Mesenchymal stem cell (in vitro differentiated cells and primary cell): ENCODE measurements around the gene CTAGE6.
A peak's percentile ranks its signal among the peaks of the same experiment; 100 is the strongest.
"Not testable (repeated sequence)": the region's sequence is repeated elsewhere in the genome, so short reads cannot be mapped to it uniquely, and the experiment has no call there.

Source experiments
- DNase-seq: peaks from one replicate; pipeline ENCODE4 v3.0.0-alpha.2; 2013
- H2AFZ ChIP-seq: one replicate; pipeline ENCODE4 v1.6.1; 2013; ENCODE audit warnings: low read depth, mild to moderate bottlenecking, control low read depth, inconsistent platforms, low read length, moderate library complexity
- H2AK5ac ChIP-seq: 2 replicates; pipeline ENCODE4 v1.6.1; 2013; ENCODE audit warnings: low read length, moderate library complexity, mild to moderate bottlenecking, inconsistent platforms; ENCODE audit not compliant: severe bottlenecking
- H2BK120ac ChIP-seq: one replicate; pipeline ENCODE4 v1.6.1; 2013; ENCODE audit warnings: low read depth, mild to moderate bottlenecking, inconsistent platforms, low read length, moderate library complexity
- H2BK12ac ChIP-seq, 2 experiments: one replicate each; pipeline ENCODE4 v1.6.1; 2013; ENCODE audit warnings: inconsistent platforms in 2 of 2, low read length in 2 of 2, mild to moderate bottlenecking in 2 of 2, moderate library complexity in 2 of 2, control low read depth in 1 of 2
- H2BK15ac ChIP-seq: one replicate; pipeline ENCODE4 v1.6.1; 2013; ENCODE audit warnings: mild to moderate bottlenecking, low read depth, inconsistent platforms; ENCODE audit not compliant: poor library complexity, severe bottlenecking
- H2BK5ac ChIP-seq: 2 replicates; pipeline ENCODE4 v1.6.1; 2013; ENCODE audit warnings: low read depth, mild to moderate bottlenecking, low read length, control low read depth, inconsistent platforms; ENCODE audit not compliant: poor library complexity, severe bottlenecking
- H3K14ac ChIP-seq, 2 experiments: one replicate each; pipeline ENCODE4 v1.6.1; 2013; ENCODE audit warnings: inconsistent platforms in 2 of 2, low read length in 2 of 2, control low read depth in 1 of 2, mild to moderate bottlenecking in 1 of 2, moderate library complexity in 1 of 2
- H3K18ac ChIP-seq, 2 experiments: one replicate each; pipeline ENCODE4 v1.6.1; 2013; ENCODE audit warnings: inconsistent platforms in 2 of 2, low read length in 2 of 2, control low read depth in 1 of 2, low read depth in 1 of 2, mild to moderate bottlenecking in 1 of 2
- H3K23ac ChIP-seq, 2 experiments: one replicate each; pipeline ENCODE4 v1.6.1; 2013; ENCODE audit warnings: inconsistent platforms in 2 of 2, low read length in 2 of 2, mild to moderate bottlenecking in 2 of 2, moderate library complexity in 2 of 2, control low read depth in 1 of 2
- H3K27ac ChIP-seq: 2 replicates; pipeline ENCODE4 v1.5.1; 2013; ENCODE audit warnings: mild to moderate bottlenecking, moderate library complexity, low read length, control low read depth, inconsistent platforms; ENCODE audit not compliant: poor library complexity, severe bottlenecking
- H3K27me3 ChIP-seq, 2 experiments: 2 replicates each; pipeline versions ENCODE4 v1.6.1 to v1.7.0; 2013; ENCODE audit warnings: low read length in 2 of 2, mild to moderate bottlenecking in 2 of 2, moderate library complexity in 2 of 2, control low read depth in 1 of 2, inconsistent platforms in 1 of 2; ENCODE audit not compliant: control insufficient read depth in 1 of 2, insufficient read depth in 1 of 2
- H3K36me3 ChIP-seq, 2 experiments: 2 replicates each; pipeline versions ENCODE4 v1.6.1 to v1.7.0; 2013; ENCODE audit warnings: low read length in 2 of 2, control low read depth in 1 of 2, inconsistent platforms in 1 of 2, low read depth in 1 of 2, mild to moderate bottlenecking in 1 of 2; ENCODE audit not compliant: insufficient read depth in 2 of 2, control insufficient read depth in 1 of 2
- H3K4ac ChIP-seq, 2 experiments: one replicate each; pipeline ENCODE4 v1.6.1; 2013; ENCODE audit warnings: inconsistent platforms in 2 of 2, low read length in 2 of 2, mild to moderate bottlenecking in 2 of 2, moderate library complexity in 2 of 2, control low read depth in 1 of 2, low read depth in 1 of 2
- H3K4me1 ChIP-seq: 2 replicates; pipeline ENCODE4 v1.6.1; 2013; ENCODE audit warnings: low read depth, low read length, control low read depth; ENCODE audit not compliant: control insufficient read depth, insufficient read depth
- H3K4me2 ChIP-seq: 2 replicates; pipeline ENCODE4 v1.6.1; 2013; ENCODE audit warnings: low read length, mild to moderate bottlenecking, inconsistent platforms; ENCODE audit not compliant: poor library complexity, severe bottlenecking
- H3K4me3 ChIP-seq, 2 experiments: 2 replicates each; pipeline versions ENCODE4 v1.5.1 to v1.7.0; 2013; ENCODE audit warnings: low read length in 2 of 2, mild to moderate bottlenecking in 2 of 2, control low read depth in 1 of 2, low read depth in 1 of 2; ENCODE audit not compliant: insufficient read depth in 1 of 2
- H3K79me1 ChIP-seq: replicated peaks from 2 replicates; pipeline ENCODE4 v1.6.1; 2013; ENCODE audit warnings: mild to moderate bottlenecking, control low read depth, low read length, inconsistent platforms; ENCODE audit not compliant: poor library complexity, severe bottlenecking
- H3K9ac ChIP-seq: 2 replicates; pipeline ENCODE4 v1.7.0; 2013; ENCODE audit warnings: mild to moderate bottlenecking, low read length, moderate library complexity
- H3K9me3 ChIP-seq: 2 replicates; pipeline ENCODE4 v1.7.0; 2013; ENCODE audit warnings: mild to moderate bottlenecking, low read length; ENCODE audit not compliant: control insufficient read depth
- H4K8ac ChIP-seq: one replicate; pipeline ENCODE4 v1.6.1; 2013; ENCODE audit warnings: inconsistent platforms, mild to moderate bottlenecking, low read length, moderate library complexity
- H4K91ac ChIP-seq: one replicate; pipeline ENCODE4 v1.6.1; 2013; ENCODE audit warnings: mild to moderate bottlenecking, low read length, inconsistent platforms
- WGBS: methylation state at CpG from one replicate; pipeline ENCODE4 v1.1.7; 2013; ENCODE audit warnings: mixed read lengths; 5-methylcytosine and 5-hydroxymethylcytosine counted together

Gene CTAGE6

DNA sequence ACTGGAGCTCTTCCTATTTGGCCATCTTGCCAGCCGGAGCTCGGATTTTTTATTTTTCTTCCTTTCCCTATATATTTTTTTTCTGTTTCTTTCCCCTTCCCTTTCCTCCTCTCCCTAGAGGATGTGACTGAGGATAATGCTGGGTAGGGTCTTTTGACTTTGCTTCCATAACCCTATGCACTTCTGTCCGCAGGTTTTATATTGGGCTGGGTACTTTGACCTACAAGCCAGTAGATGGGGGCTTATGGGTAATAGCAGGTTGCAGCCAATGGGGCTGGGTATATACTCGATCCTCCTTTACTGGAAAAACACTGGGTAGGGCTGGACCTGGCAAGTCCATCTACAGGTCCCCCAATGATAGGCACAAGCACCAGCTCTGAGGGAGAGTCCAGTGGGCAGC, 12.2 kb downstream of the CTAGE6 start:
- H3K9ac ChIP-seq, H2AK5ac ChIP-seq, H3K18ac ChIP-seq, H2AFZ ChIP-seq, H2BK12ac ChIP-seq, H2BK120ac ChIP-seq, H3K79me1 ChIP-seq, H3K27ac ChIP-seq, H3K9me3 ChIP-seq, H3K36me3 ChIP-seq, H2BK15ac ChIP-seq, DNase-seq, H3K4ac ChIP-seq, H4K91ac ChIP-seq, H4K8ac ChIP-seq, H2BK5ac ChIP-seq, H3K4me3 ChIP-seq, H3K4me2 ChIP-seq, H3K27me3 ChIP-seq, H3K4me1 ChIP-seq, H3K23ac ChIP-seq, H3K14ac ChIP-seq: not testable (repeated sequence)
- WGBS: no CpG with 5 or more reads among the region's 4 CpGs

DNA sequence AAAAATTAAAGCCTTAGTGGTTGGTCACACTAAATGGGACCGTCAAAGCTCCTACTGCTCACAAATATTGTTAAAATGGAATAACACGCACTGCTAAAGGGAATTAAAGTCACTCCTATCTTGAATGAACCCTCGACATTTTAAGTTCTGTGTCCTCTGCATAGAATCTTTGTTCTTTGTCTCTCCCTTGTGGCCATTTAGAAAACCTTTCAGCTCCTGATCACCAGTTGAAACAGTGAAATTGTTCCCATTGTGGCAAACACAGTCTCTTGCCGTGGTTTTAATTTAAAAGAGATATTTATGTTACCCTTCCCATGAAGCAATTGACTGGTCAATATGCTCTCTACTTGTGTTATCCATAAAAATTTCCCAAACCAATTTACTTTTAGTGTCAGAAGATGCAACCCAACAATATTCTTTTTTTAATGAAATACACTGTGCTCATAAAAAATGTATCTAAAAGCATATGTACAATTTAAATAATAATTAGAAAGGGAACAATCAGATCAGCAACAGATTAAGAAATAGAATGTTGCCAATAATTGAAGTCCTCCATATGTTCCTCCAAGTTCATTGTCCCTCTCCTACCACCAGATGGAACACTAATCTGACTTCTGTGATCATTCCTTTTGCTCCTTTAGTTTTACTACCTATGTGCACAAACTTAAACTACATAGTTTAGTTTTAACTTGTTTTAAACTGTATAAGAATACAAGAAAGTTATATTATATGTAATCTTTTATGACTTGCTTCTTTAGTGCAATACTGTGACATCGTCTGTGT, 20.3 kb downstream of the CTAGE6 start:
- not testable (repeated sequence) for H3K4ac ChIP-seq, H3K9me3 ChIP-seq, H3K27ac ChIP-seq, H3K23ac ChIP-seq, H3K4me1 ChIP-seq, H4K91ac ChIP-seq, H3K27me3 ChIP-seq, H2BK12ac ChIP-seq, H3K14ac ChIP-seq, H2AFZ ChIP-seq, H3K4me3 ChIP-seq, H3K36me3 ChIP-seq, H2BK15ac ChIP-seq, H4K8ac ChIP-seq, H3K4me2 ChIP-seq, H2AK5ac ChIP-seq, H3K79me1 ChIP-seq, H3K18ac ChIP-seq, H2BK5ac ChIP-seq, H2BK120ac ChIP-seq
- 2% methylated on average over 3 of the region's 5 CpGs for WGBS
- DNase-seq: peak; percentile 65
- H3K9ac ChIP-seq: peak overlapping the region; percentile 11

DNA sequence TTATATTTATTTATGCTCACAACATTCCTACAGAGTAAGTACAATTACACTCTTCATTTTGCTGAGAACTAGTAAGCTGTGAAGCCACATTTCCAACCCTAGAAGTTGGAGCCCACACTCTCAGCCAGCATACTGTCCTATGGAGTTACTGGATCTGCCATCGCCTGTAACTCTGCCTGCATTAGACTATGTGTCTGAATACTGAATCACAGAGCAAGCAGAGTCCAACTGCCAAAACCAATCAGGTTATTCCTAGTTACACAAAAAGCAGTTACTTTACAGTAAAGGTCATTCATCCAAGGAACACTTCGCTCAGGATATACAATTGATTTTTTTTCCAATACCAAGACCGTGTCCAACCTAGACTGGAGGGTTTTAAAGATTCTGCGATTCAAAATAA, 21.5 kb downstream of the CTAGE6 start:
- H2BK120ac ChIP-seq: no peak overlapping the region
- no peak overlapping the region for H3K4ac ChIP-seq
- no peak overlapping the region for H3K4me2 ChIP-seq
- no peaks in the 10 kb centered on the region for H3K9me3 ChIP-seq
- H3K23ac ChIP-seq: no peak overlapping the region
- no peak overlapping the region for H3K9ac ChIP-seq
- no peak overlapping the region for H2BK15ac ChIP-seq
- H3K27ac ChIP-seq: no peak overlapping the region
- H2BK5ac ChIP-seq: no peak overlapping the region
- H3K18ac ChIP-seq: no peak overlapping the region
- H3K79me1 ChIP-seq: no peaks in the 10 kb centered on the region
- 96% methylated on average over 3 of the region's 4 CpGs for whole genome bisulfite sequencing
- H3K14ac ChIP-seq: no peak overlapping the region
- H2AFZ ChIP-seq: no peak overlapping the region
- no peak for DNase-seq
- no peaks in the 10 kb centered on the region for H3K36me3 ChIP-seq
- no peak overlapping the region for H2AK5ac ChIP-seq
- no peak overlapping the region for H2BK12ac ChIP-seq
- H4K8ac ChIP-seq: no peak overlapping the region
- no peaks in the 10 kb centered on the region for H3K4me1 ChIP-seq
- peak overlapping the region; percentile 39 for H4K91ac ChIP-seq
- no peaks in the 10 kb centered on the region for H3K27me3 ChIP-seq
- H3K4me3 ChIP-seq: no peak overlapping the region

DNA sequence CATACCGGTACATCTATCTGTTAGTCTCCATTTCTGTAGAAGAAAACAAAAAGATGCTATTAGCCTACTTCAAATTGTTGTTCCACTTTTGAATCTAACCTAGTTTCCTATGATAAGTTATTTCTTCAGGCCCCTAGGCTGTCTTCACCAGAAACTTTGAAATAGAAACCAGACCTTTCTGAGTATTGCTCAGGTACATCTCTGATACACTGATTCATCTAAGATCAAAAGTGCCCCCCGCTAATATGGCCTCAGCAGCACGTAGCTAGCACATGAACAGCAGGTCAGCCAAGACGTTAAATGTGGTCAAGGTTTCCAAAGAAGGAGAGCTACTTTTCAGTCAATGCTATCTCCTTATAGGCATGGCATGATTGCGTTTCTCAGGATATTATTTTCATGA, 23.6 kb downstream of the CTAGE6 start:
- Histone ChIP-seq H3K23ac (no peak overlapping the region), H3K9me3 (no peaks in the 10 kb centered on the region), H2AK5ac (no peak overlapping the region), H3K4ac (no peak overlapping the region), H3K36me3 (no peaks in the 10 kb centered on the region), H3K4me3 (no peak overlapping the region), H3K9ac (no peak overlapping the region), H4K8ac (no peak overlapping the region), H3K14ac (no peak overlapping the region), H2BK120ac (no peak overlapping the region), H2BK5ac (no peak overlapping the region), H3K18ac (no peak overlapping the region), H2AFZ (no peak overlapping the region), H3K27ac (no peak overlapping the region), H3K4me1 (no peaks in the 10 kb centered on the region), H3K27me3 (no peaks in the 10 kb centered on the region), H2BK15ac (no peak overlapping the region), H3K79me1 (no peaks in the 10 kb centered on the region), H4K91ac (no peak overlapping the region), H3K4me2 (no peak overlapping the region), H2BK12ac (no peak overlapping the region)
- no peak for DNase-seq
- WGBS: 96% methylated on average over 5 of the region's 5 CpGs
